Measurements from ENCODE around the gene PPP6R3.

Gene PPP6R3

GRCh38 chr11:68528630-68529029, 68.1 kb downstream of the PPP6R3 start:
- TF ChIP-seq CTCF (IDR thresholded peaks at IDR 0.05; ENCODE audit: low read depth, low read length) = no peak
- in situ Hi-C loops (cut with HindIII; ENCODE audit: low sequenced_read_pairs) = no loop called here
- DNase-seq (ENCODE audit: low read depth, low spot score) = no peak
- no peak overlapping the region for H3K4me3 ChIP-seq (ENCODE audit: low read depth, low read length)

GRCh38 chr11:68531129-68531693, 70.7 kb downstream of the PPP6R3 start:
- no peak for DNase-seq (ENCODE audit: low read depth, low spot score)
- in situ Hi-C loops (cut with HindIII; ENCODE audit: low sequenced_read_pairs) = no loop called here
- no peak for TF ChIP-seq CTCF (IDR thresholded peaks at IDR 0.05; ENCODE audit: low read depth, low read length)
- no peak overlapping the region for H3K4me3 ChIP-seq (ENCODE audit: low read depth, low read length)

DNA sequence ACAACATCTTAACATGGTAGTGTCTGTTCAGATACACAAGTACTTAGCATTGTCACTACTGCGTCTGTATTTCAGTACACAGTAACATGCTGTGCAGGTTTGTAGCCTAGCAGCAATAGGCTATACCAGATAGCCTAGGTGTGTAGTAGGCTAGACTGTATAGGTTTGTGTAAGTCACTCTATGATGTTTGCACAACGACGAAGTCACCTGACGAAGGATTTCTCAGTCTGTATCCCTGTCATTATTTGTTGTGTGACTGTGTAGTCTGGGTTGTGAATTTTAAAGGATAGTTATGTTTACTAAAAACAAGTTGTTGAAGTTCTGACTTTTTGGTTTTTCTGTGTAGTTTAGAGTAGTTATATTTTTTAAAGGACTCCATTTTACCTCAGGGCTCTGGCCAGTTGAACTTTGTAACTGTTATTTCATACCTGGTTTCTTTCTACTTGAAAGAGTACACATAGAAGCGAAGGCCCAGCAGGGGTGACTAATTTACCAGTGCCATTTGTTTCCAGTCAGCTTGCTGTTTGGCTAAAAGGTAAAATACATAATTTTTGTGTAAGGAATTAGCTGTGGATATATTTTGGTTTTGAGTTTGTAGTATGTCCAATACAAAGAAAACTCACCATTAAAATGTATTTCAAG, 72.3 kb downstream of the PPP6R3 start:
- no peak for DNase-seq (ENCODE audit: low read depth, low spot score)
- in situ Hi-C loops (cut with HindIII; ENCODE audit: low sequenced_read_pairs) = no loop called here
- H3K4me3 ChIP-seq (ENCODE audit: low read depth, low read length) = no peak overlapping the region
- TF ChIP-seq CTCF (IDR thresholded peaks at IDR 0.05; ENCODE audit: low read depth, low read length) = no peak

DNA sequence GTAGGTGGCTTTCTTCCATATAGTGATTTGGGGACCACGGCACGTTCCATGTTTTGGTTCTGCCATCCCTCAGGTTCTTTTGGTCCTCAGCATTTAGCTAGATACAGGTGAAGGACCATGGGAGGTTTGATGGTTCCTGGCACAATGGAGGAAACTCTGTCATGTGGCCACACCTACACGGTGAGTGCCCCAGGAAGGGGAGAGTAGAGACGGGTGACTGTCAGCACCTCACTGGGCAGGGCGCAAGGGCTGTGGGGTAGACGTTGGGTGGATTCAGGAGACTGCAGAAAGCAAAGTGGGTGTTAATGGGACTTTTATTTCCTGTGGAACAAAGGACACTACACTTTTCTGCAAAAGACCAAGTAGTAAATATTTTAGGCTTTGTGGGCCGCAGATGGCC, 73.4 kb downstream of the PPP6R3 start:
- in situ Hi-C loops (cut with HindIII; ENCODE audit: low sequenced_read_pairs) = no loop called here
- DNase-seq (ENCODE audit: low read depth, low spot score) = no peak
- H3K4me3 ChIP-seq (ENCODE audit: low read depth, low read length) = no peak overlapping the region
- no peak for TF ChIP-seq CTCF (IDR thresholded peaks at IDR 0.05; ENCODE audit: low read depth, low read length)

DNA sequence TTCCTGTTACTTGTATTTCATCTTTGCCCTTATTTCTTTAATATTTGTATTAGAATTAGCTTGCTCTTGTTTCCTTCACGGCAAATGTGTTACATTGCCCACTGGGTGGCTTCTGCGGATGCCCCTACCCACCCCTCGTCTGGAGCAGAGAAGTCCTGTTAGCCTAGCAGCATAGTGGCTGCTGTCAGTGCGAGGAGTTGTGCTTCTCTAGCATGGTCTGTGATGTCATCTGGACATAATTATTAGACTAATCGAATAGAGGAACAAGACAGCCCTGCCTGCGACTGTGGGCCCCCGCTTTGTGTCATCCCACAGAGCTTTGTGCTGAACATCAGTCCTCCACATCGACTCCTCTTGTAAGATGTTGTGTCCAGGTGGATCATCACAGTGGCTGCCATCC, 74.5 kb downstream of the PPP6R3 start:
- H3K4me3 ChIP-seq (ENCODE audit: low read depth, low read length) = no peak overlapping the region
- in situ Hi-C loops (cut with HindIII; ENCODE audit: low sequenced_read_pairs) = no loop called here
- no peak for DNase-seq (ENCODE audit: low read depth, low spot score)
- no peak for TF ChIP-seq CTCF (IDR thresholded peaks at IDR 0.05; ENCODE audit: low read depth, low read length)

GRCh38 chr11:68536706-68537105, 76.2 kb downstream of the PPP6R3 start:
- H3K4me3 ChIP-seq (ENCODE audit: low read depth, low read length) = no peak overlapping the region
- no peak for DNase-seq (ENCODE audit: low read depth, low spot score)
- in situ Hi-C loops (cut with HindIII; ENCODE audit: low sequenced_read_pairs) = no loop called here
- no peak for TF ChIP-seq CTCF (IDR thresholded peaks at IDR 0.05; ENCODE audit: low read depth, low read length)
